ENCODE results near the gene SETD5. TPM values are rescaled to one million over a fixed set of nuclear protein-coding genes. Genes with fewer than 3 reads are reported as not detected.

Gene SETD5
- total RNA-seq, 2 experiments from 2014 or later: 118 to 128 TPM

- no peak for TF ChIP-seq CTCF (IDR thresholded peaks at IDR 0.05)
- Mint-ChIP-seq H3K27ac (no peak overlapping the region), H3K27me3 (no peaks in the 10 kb centered on the region), H3K4me3 (no peak overlapping the region), H3K9me3 (no peaks in the 10 kb centered on the region), H3K4me1 (ENCODE audit: low read depth) (peaks cover 6% of the 10 kb centered on the region), H3K36me3 (ENCODE audit: low read depth) (peaks cover 55% of the 10 kb centered on the region)
- ChIA-PET CTCF (interaction anchor here (1.7 kb wide), 1 partner anchor 88 kb away, joined by 6 read pairs; no protein-coding TSS in a partner anchor), POLR2A (no interaction called here)
- ATAC-seq: no peak
- DNase-seq: no peak
- intact Hi-C loops (cut with micrococcal nuclease): no loop called here
Measured at GRCh38 chr3:9441501-9442221, 44.2 kb downstream of the SETD5 start.

GRCh38 chr3:9448071-9448470 lies 50.7 kb downstream of the SETD5 start:
- ChIA-PET CTCF (no interaction called here), POLR2A (no interaction called here)
- H3K9me3 Mint-ChIP-seq: no peaks in the 10 kb centered on the region
- TF ChIP-seq CTCF (IDR thresholded peaks at IDR 0.05): no peak
- H3K4me1 Mint-ChIP-seq (ENCODE audit: low read depth): peaks cover 30% of the 10 kb centered on the region
- intact Hi-C loops (cut with micrococcal nuclease): no loop called here
- ATAC-seq: no peak
- no peak for DNase-seq
- H3K27me3 Mint-ChIP-seq: no peaks in the 10 kb centered on the region
- peak overlapping the region; percentile 17 for H3K27ac Mint-ChIP-seq
- no peak overlapping the region for H3K4me3 Mint-ChIP-seq
- peaks cover 69% of the 10 kb centered on the region for H3K36me3 Mint-ChIP-seq (ENCODE audit: low read depth)

- ChIA-PET CTCF (no interaction called here), POLR2A (no interaction called here)
- ATAC-seq (no peak), DNase-seq (no peak)
- H3K9me3 Mint-ChIP-seq: no peaks in the 10 kb centered on the region
- H3K27me3 Mint-ChIP-seq: no peaks in the 10 kb centered on the region
- no peak for TF ChIP-seq CTCF (IDR thresholded peaks at IDR 0.05)
- H3K4me3 Mint-ChIP-seq: no peak overlapping the region
- H3K27ac Mint-ChIP-seq: no peak overlapping the region
- H3K4me1 Mint-ChIP-seq (ENCODE audit: low read depth): peaks cover 31% of the 10 kb centered on the region
- intact Hi-C loops (cut with micrococcal nuclease): no loop called here
- peaks cover 69% of the 10 kb centered on the region for H3K36me3 Mint-ChIP-seq (ENCODE audit: low read depth)
Measured at GRCh38 chr3:9448643-9449042, 51.2 kb downstream of the SETD5 start.

- peaks cover 31% of the 10 kb centered on the region for H3K4me1 Mint-ChIP-seq (ENCODE audit: low read depth)
- no peak for DNase-seq
- no peak overlapping the region for H3K4me3 Mint-ChIP-seq
- ChIA-PET CTCF (interaction anchor here (1.6 kb wide), 1 partner anchor 96 kb away, joined by 6 read pairs; no protein-coding TSS in a partner anchor), POLR2A (no interaction called here)
- peak overlapping the region; percentile 14 for H3K27ac Mint-ChIP-seq
- no peaks in the 10 kb centered on the region for H3K27me3 Mint-ChIP-seq
- peaks cover 65% of the 10 kb centered on the region for H3K36me3 Mint-ChIP-seq (ENCODE audit: low read depth)
- intact Hi-C loops (cut with micrococcal nuclease): no loop called here
- ATAC-seq: no peak
- no peak for TF ChIP-seq CTCF (IDR thresholded peaks at IDR 0.05)
- H3K9me3 Mint-ChIP-seq: no peaks in the 10 kb centered on the region
Measured at GRCh38 chr3:9450126-9450525, 52.7 kb downstream of the SETD5 start.

GRCh38 chr3:9450991-9451390 lies 53.6 kb downstream of the SETD5 start:
- no peak for TF ChIP-seq CTCF (IDR thresholded peaks at IDR 0.05)
- ATAC-seq (no peak), DNase-seq (no peak)
- Mint-ChIP-seq H3K36me3 (ENCODE audit: low read depth) (peaks cover 63% of the 10 kb centered on the region), H3K9me3 (no peaks in the 10 kb centered on the region), H3K27ac (no peak overlapping the region), H3K4me3 (no peak overlapping the region), H3K4me1 (ENCODE audit: low read depth) (peaks cover 31% of the 10 kb centered on the region), H3K27me3 (no peaks in the 10 kb centered on the region)
- POLR2A ChIA-PET: interaction anchor here (1.0 kb wide), 1 partner anchor 16 kb away, joined by 3 read pairs; no protein-coding TSS in a partner anchor
- intact Hi-C loops (cut with micrococcal nuclease): no loop called here
- CTCF ChIA-PET: interaction anchor here (1.6 kb wide), 1 partner anchor 97 kb away, joined by 6 read pairs; no protein-coding TSS in a partner anchor
